ENCODE measurements around the gene SPATA46. TPM values are rescaled to one million over a fixed set of nuclear protein-coding genes. Genes with fewer than 3 reads are reported as not detected.

Gene SPATA46
- total and polyA plus RNA-seq, 4 donors = not detected

- DNase-seq (no peak), ATAC-seq (ENCODE audit: insufficient read depth, low FRiP score) (no peak)
- no peak overlapping the region for H3K4me3 ChIP-seq
- TF ChIP-seq CTCF (IDR thresholded peaks at IDR 0.05; ENCODE audit: control extremely low read depth, extremely low read depth) = no peak
- H3K36me3 ChIP-seq (ENCODE audit: control insufficient read depth in 4 of 4, insufficient read depth in 4 of 4, low read length in 4 of 4) = no peaks in the 10 kb centered on the region
- peaks cover 0 to 2% (median 0%) of the 10 kb centered on the region in 5 donors for H3K4me1 ChIP-seq (ENCODE audit: control insufficient read depth in 5 of 5, insufficient read depth in 5 of 5, low read length in 5 of 5)
- H3K27ac ChIP-seq (ENCODE audit: low read depth in 1 of 2, low read length in 1 of 2) = no peak overlapping the region
- H3K27me3 ChIP-seq (ENCODE audit: control insufficient read depth in 3 of 3, insufficient read depth in 3 of 3, low read length in 2 of 3) = no peaks in the 10 kb centered on the region
- H3K9ac ChIP-seq (ENCODE audit: insufficient read depth in 1 of 2, low read length in 2 of 2) = no peak overlapping the region
- no peaks in the 10 kb centered on the region for H3K9me3 ChIP-seq (ENCODE audit: control insufficient read depth in 4 of 4, insufficient read depth in 3 of 4, low read length in 3 of 4)
Observed at GRCh38 chr1:162333991-162334390, 42.7 kb downstream of the SPATA46 start.

- Histone ChIP-seq H3K27ac (ENCODE audit: low read depth in 1 of 2, low read length in 1 of 2) (no peak overlapping the region), H3K27me3 (ENCODE audit: control insufficient read depth in 3 of 3, insufficient read depth in 3 of 3, low read length in 2 of 3) (no peaks in the 10 kb centered on the region), H3K4me1 (ENCODE audit: control insufficient read depth in 5 of 5, insufficient read depth in 5 of 5, low read length in 5 of 5) (no peaks in the 10 kb centered on the region), H3K9ac (ENCODE audit: insufficient read depth in 1 of 2, low read length in 2 of 2) (no peak overlapping the region), H3K9me3 (ENCODE audit: control insufficient read depth in 4 of 4, insufficient read depth in 3 of 4, low read length in 3 of 4) (no peaks in the 10 kb centered on the region), H3K4me3 (no peak overlapping the region), H3K36me3 (ENCODE audit: control insufficient read depth in 4 of 4, insufficient read depth in 4 of 4, low read length in 4 of 4) (no peaks in the 10 kb centered on the region)
- ATAC-seq (ENCODE audit: insufficient read depth, low FRiP score) (no peak), DNase-seq (no peak)
- TF ChIP-seq CTCF (IDR thresholded peaks at IDR 0.05; ENCODE audit: control extremely low read depth, extremely low read depth) = no peak
- WGBS, 2 donors = 58 to 75% methylated on average over 3 of the region's 3 CpGs
Observed at GRCh38 chr1:162329826-162330225, 46.8 kb downstream of the SPATA46 start.

- H3K36me3 ChIP-seq (ENCODE audit: control insufficient read depth in 4 of 4, insufficient read depth in 4 of 4, low read length in 4 of 4) = no peaks in the 10 kb centered on the region
- no peak overlapping the region for H3K27ac ChIP-seq (ENCODE audit: low read depth in 1 of 2, low read length in 1 of 2)
- no peaks in the 10 kb centered on the region for H3K9me3 ChIP-seq (ENCODE audit: control insufficient read depth in 4 of 4, insufficient read depth in 3 of 4, low read length in 3 of 4)
- DNase-seq (peak in 2 of 3 donors; percentile 13 to 28), ATAC-seq (ENCODE audit: insufficient read depth, low FRiP score) (no peak)
- no peak for TF ChIP-seq CTCF (IDR thresholded peaks at IDR 0.05; ENCODE audit: control extremely low read depth, extremely low read depth)
- H3K9ac ChIP-seq (ENCODE audit: insufficient read depth in 1 of 2, low read length in 2 of 2) = no peak overlapping the region
- H3K4me3 ChIP-seq = no peak overlapping the region
- no peaks in the 10 kb centered on the region for H3K27me3 ChIP-seq (ENCODE audit: control insufficient read depth in 3 of 3, insufficient read depth in 3 of 3, low read length in 2 of 3)
- H3K4me1 ChIP-seq (ENCODE audit: control insufficient read depth in 5 of 5, insufficient read depth in 5 of 5, low read length in 5 of 5) = no peaks in the 10 kb centered on the region
Observed at GRCh38 chr1:162328512-162328911, 48.1 kb downstream of the SPATA46 start.

- 52 to 72% methylated on average over 1 of the region's 1 CpG for WGBS, 2 donors
- H3K4me1 ChIP-seq (ENCODE audit: control insufficient read depth in 5 of 5, insufficient read depth in 5 of 5, low read length in 5 of 5) = no peaks in the 10 kb centered on the region
- H3K9ac ChIP-seq (ENCODE audit: insufficient read depth in 1 of 2, low read length in 2 of 2) = no peak overlapping the region
- no peaks in the 10 kb centered on the region for H3K9me3 ChIP-seq (ENCODE audit: control insufficient read depth in 4 of 4, insufficient read depth in 3 of 4, low read length in 3 of 4)
- H3K4me3 ChIP-seq = no peak overlapping the region
- H3K36me3 ChIP-seq (ENCODE audit: control insufficient read depth in 4 of 4, insufficient read depth in 4 of 4, low read length in 4 of 4) = no peaks in the 10 kb centered on the region
- no peaks in the 10 kb centered on the region for H3K27me3 ChIP-seq (ENCODE audit: control insufficient read depth in 3 of 3, insufficient read depth in 3 of 3, low read length in 2 of 3)
- TF ChIP-seq CTCF (IDR thresholded peaks at IDR 0.05; ENCODE audit: control extremely low read depth, extremely low read depth) = no peak
- DNase-seq (no peak), ATAC-seq (ENCODE audit: insufficient read depth, low FRiP score) (no peak)
- H3K27ac ChIP-seq (ENCODE audit: low read depth in 1 of 2, low read length in 1 of 2) = no peak overlapping the region
Observed at GRCh38 chr1:162327788-162328165, 48.9 kb downstream of the SPATA46 start.

Measured in lung (tissue), 12 donors.